A673 (cell line): ENCODE results near the gene DEDD.

ENCODE experiments used
- EZH2 ChIP-seq: fragments of 200-600 bp; sonication (generic); IDR thresholded peaks from 2 replicates; pipeline ENCODE4 v1.6.1; 2017; ENCODE audit warnings: borderline replicate concordance, low read depth, mild to moderate bottlenecking, mixed read lengths, antibody characterized with exemption, low read length; ENCODE audit not compliant: poor library complexity, severe bottlenecking
- TF ChIP-seq, protein P1 (sequence below): fragments of 300-800, 200-600 bp; sonication (generic); conservative IDR thresholded peaks from 2 replicates; pipeline ENCODE4 v1.5.1; 2017; ENCODE audit warnings: low read depth, mild to moderate bottlenecking, antibody characterized with exemption, low read length, moderate library complexity, mixed read lengths

DNA sequence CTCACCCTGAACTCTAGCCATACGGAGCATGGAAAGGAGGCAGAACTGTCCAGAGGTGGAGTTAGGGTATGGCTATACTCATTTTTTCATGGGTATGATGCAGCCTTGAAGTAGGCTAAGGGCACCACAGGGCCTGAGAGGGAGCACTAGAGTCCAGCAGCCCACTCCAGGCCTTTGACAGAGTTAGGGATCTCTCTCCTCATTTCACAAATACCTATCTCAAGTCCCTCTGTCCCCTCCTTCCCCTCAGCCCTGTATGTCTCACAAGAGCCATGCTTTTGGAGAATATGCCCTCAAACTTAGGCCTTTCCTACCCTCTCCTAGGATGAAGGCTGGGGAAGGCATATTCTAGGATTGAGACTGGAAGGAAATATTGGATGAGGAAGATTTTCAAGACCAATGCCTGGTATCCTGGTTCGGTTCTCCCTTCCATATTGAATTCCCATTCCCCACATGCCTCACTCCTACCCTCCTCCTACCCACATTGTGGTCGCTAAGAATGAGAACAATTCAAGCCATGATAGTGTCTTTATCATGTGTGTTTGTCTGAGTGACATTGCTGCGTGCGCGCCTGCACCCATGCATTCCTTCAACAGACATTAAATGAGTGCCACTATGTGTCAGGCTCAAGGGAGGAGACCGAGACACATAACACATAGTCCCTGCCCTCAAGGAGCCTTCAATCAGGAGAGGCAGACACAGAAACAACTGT lies 40.5 kb downstream of the DEDD start:
- TF ChIP-seq, protein P1, sequence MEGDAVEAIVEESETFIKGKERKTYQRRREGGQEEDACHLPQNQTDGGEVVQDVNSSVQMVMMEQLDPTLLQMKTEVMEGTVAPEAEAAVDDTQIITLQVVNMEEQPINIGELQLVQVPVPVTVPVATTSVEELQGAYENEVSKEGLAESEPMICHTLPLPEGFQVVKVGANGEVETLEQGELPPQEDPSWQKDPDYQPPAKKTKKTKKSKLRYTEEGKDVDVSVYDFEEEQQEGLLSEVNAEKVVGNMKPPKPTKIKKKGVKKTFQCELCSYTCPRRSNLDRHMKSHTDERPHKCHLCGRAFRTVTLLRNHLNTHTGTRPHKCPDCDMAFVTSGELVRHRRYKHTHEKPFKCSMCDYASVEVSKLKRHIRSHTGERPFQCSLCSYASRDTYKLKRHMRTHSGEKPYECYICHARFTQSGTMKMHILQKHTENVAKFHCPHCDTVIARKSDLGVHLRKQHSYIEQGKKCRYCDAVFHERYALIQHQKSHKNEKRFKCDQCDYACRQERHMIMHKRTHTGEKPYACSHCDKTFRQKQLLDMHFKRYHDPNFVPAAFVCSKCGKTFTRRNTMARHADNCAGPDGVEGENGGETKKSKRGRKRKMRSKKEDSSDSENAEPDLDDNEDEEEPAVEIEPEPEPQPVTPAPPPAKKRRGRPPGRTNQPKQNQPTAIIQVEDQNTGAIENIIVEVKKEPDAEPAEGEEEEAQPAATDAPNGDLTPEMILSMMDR: no peak
- TF ChIP-seq EZH2: no peak
